CD4-positive, alpha-beta T cell treated with Interleukin-1 beta for 1 hour (primary cell): Measurements from ENCODE around the gene RAPGEF6.
A peak's percentile ranks its signal among the peaks of the same experiment; 100 is the strongest.

Experiments
- DNase-seq, 2 donors: peaks; one replicate each; pipeline ENCODE4 v3.0.0-alpha.2; 2020 to 2022

Gene RAPGEF6

DNA sequence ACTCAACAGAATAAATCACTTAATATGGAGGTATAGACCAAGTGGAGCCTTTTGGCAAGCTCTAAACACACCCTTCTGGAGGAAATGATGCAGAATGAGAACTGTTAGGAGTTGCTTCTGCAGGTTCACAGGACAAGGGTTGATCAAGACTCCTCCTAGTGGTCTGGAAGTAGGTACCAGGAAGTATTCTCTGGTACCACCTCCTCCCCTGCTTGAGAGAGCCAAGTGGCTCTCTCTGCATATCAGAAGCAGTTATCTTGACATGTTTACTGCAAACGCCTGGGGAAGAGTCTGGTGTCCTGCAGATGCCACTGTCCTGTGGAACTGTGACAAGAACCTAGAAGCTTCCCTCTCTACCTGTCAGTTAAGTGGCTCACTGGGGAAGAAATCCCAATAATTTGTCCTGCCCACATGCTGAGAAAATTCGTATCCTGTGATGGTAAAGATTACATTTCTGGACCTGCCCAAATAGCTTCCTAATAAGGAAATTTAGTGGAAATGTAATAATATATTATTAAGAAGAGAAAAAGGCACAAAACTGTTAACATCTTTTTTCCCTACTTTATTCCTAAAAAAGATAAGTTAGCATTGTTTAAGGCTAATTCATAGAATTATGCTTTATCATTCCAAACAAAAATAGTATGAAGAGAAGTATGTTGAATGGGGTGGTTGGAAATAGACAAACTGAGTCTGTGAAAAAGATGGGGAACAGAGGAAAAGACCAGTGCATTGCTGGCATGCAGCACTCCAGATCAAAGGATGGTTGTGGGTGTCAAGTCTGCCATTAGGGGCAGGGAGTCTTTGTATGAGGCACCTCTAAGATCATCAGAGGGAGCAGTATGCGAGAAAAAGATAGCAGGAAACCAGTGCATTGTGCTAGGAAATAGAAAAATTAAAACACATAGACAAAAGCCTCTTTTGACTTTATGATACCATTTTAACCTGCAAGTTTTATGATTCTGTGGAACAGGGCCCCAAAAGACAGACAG lies 252.3 kb downstream of the RAPGEF6 start:
- peak; percentile 81 to 89 for DNase-seq

GRCh38 chr5:131381777-131382176 lies 253.3 kb downstream of the RAPGEF6 start:
- no peak for DNase-seq

- peak in 1 of 2 donors; percentile 52 for DNase-seq
These were observed 254.0 kb downstream of the RAPGEF6 start for GRCh38 chr5:131381021-131381420.

GRCh38 chr5:131380238-131380637 lies 254.8 kb downstream of the RAPGEF6 start:
- DNase-seq = peak in 1 of 2 donors; percentile 40

GRCh38 chr5:131379723-131380122 lies 255.3 kb downstream of the RAPGEF6 start:
- peak; percentile 90 to 91 for DNase-seq

DNA sequence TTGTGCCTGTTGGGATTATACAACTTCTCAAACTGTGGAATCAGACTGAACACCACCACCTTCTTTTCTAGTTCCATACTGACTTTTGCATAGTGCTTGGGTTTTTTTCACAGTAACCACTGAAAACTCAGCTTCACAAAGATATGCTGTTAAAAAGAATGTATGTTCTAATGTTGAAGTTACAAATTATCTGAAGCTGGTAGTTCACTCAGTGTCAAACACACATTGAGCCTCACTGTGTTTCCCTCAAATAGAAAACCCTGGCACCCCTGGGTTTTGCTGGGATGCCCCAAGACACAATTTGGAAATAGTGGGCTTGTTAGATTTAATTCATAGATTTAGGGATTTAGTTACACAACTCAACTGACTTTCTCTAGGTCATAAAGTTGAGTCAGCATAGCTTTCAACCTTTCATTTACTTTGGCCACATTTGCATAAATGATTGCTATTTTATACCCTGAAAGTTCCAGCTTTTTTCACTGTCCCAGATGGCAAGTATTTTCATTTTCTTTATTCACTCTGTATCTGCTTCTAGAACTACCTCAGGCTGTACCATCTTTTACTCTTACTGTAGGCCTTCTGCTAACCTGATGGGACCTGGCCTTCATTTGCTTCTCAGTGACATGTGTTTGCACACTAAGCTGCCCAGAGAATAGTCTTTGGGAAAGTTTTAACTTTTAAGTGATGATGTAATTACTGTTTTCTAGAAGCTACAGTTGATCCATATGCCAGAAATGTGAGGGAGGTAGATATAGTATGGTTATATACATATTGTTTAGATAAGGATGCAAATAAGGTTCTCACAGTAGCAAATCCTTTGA lies 256.1 kb downstream of the RAPGEF6 start:
- peak; percentile 51 to 74 for DNase-seq

DNA sequence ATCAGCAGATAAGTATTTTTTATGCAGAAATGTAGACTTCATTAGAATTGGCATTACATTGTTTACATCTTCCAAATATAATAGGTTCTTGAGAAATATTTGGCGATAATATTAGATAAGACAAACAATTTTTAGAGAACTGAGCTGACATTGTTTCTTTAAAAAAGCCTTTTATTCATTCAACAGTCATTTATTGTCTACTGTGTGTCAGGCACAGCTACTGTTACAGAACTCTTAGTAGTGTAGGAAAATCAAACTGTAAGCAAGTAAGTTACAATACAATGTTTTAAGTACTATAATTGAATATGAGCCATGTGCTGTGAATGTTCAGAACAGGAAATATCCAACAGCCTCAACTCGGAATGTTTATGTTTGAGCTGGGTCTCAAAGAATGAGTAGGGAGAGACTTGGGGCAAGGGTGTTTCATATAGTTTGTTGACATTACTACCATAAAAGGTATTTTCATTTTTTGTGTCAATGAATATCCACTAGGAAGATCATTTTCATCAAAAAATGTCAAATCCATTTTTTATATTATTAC lies 257.2 kb downstream of the RAPGEF6 start:
- no peak for DNase-seq

DNA sequence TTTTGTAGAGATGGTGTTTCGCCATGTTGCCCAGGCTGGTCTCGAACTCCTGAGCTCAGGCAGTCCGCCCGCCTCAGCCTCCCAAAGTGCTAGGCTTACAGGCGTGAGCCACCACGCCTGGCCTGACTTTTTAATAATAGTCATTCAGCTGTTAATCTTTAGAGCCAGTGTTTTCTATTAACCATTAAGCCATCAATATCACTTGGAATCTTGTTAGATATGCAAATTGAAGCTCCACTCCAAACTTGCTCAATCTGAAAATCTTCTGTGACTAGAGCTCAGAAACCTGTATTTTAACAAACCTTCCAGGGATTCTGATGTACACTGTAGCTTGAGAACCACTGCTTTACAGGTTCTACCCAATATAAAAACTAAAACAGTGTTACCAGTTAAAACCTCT lies 257.7 kb downstream of the RAPGEF6 start:
- DNase-seq = no peak

DNA sequence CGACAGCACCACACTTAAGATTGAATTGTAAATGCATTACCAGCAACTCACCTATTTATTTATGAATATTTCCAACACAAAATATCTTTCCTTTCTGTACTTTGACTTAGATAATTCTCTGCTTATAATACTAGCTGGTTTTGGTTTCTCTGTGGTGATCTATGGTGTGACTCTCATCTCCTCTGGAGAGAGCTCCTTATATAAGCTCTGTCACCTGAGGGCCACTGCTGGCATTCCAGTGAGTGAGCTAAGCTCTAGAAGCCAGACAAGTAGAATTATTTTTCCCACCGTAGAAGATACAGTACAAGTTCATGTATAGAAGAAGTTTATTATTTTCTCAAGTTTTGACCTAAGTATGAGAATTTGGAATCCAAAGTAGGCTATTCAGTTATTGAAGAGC lies 259.7 kb downstream of the RAPGEF6 start:
- peak in 1 of 2 donors; percentile 61 for DNase-seq
